Parathyroid adenoma (tissue), 2 donors: ENCODE measurements around the gene SHH.

Experiments used
- H2AFZ ChIP-seq: fragments of 300-600 bp; sonication (generic); one replicate; pipeline ENCODE4 v1.7.0; 2017; ENCODE audit warnings: antibody characterized with exemption, mild to moderate bottlenecking
- H3K27ac ChIP-seq: fragments of 300-600 bp; sonication (generic); one replicate; pipeline ENCODE4 v1.7.0; 2017
- H3K27me3 ChIP-seq: fragments of 300-600 bp; sonication (generic); one replicate; pipeline ENCODE4 v1.7.0; 2017; ENCODE audit warnings: low read length; ENCODE audit not compliant: control insufficient read depth, insufficient read depth
- H3K36me3 ChIP-seq: fragments of 300-600 bp; sonication (generic); one replicate; pipeline ENCODE4 v1.7.0; 2017; ENCODE audit warnings: low read length; ENCODE audit not compliant: control insufficient read depth, insufficient read depth
- H3K4me1 ChIP-seq: fragments of 300-600 bp; sonication (generic); one replicate; pipeline ENCODE4 v1.7.0; 2017; ENCODE audit warnings: control low read depth
- H3K4me2 ChIP-seq: fragments of 300-600 bp; sonication (generic); one replicate; pipeline ENCODE4 v1.7.0; 2017; ENCODE audit warnings: low read length
- H3K4me3 ChIP-seq: fragments of 300-600 bp; sonication (generic); one replicate; pipeline ENCODE4 v1.7.0; 2017; ENCODE audit warnings: low read depth, low read length
- H3K79me2 ChIP-seq: fragments of 300-600 bp; sonication (generic); one replicate; pipeline ENCODE4 v1.7.0; 2017; ENCODE audit warnings: control low read depth
- H3K9ac ChIP-seq: fragments of 300-600 bp; sonication (generic); one replicate; pipeline ENCODE4 v1.7.0; 2017; ENCODE audit warnings: mild to moderate bottlenecking
- H3K9me3 ChIP-seq: fragments of 300-600 bp; sonication (generic); one replicate; pipeline ENCODE4 v1.7.0; 2017; ENCODE audit warnings: low read length; ENCODE audit not compliant: control insufficient read depth
- CTCF ChIP-seq: fragments of 300-600 bp; sonication (generic); IDR thresholded peaks from one replicate; pipeline ENCODE4 v1.7.0; 2017; ENCODE audit warnings: antibody characterized with exemption, mild to moderate bottlenecking
- donor health status: primary hyperparathyroidism.

Gene SHH

GRCh38 chr7:155787171-155787851 lies 25.0 kb downstream of the SHH start:
- H3K9me3 ChIP-seq, result no peaks in the 10 kb centered on the region
- H3K4me1 ChIP-seq, result no peaks in the 10 kb centered on the region
- no peak for TF ChIP-seq CTCF
- H3K27me3 ChIP-seq, result no peaks in the 10 kb centered on the region
- no peak overlapping the region for H3K4me3 ChIP-seq
- no peak overlapping the region for H3K9ac ChIP-seq
- no peak overlapping the region for H2AFZ ChIP-seq
- H3K79me2 ChIP-seq, result no peaks in the 10 kb centered on the region
- peak overlapping the region; percentile 62 for H3K4me2 ChIP-seq
- no peak overlapping the region for H3K27ac ChIP-seq
- no peaks in the 10 kb centered on the region for H3K36me3 ChIP-seq

GRCh38 chr7:155786491-155786890 lies 25.8 kb downstream of the SHH start:
- Histone ChIP-seq H2AFZ (no peak overlapping the region), H3K4me2 (no peak overlapping the region)
- no peak for TF ChIP-seq CTCF

GRCh38 chr7:155785536-155785935 lies 26.7 kb downstream of the SHH start:
- Histone ChIP-seq H3K4me1 (no peaks in the 10 kb centered on the region), H3K4me3 (no peak overlapping the region), H3K79me2 (no peaks in the 10 kb centered on the region), H3K4me2 (no peak overlapping the region), H3K27ac (no peak overlapping the region), H3K9ac (no peak overlapping the region), H3K9me3 (no peaks in the 10 kb centered on the region), H3K27me3 (no peaks in the 10 kb centered on the region), H3K36me3 (no peaks in the 10 kb centered on the region), H2AFZ (no peak overlapping the region)
- TF ChIP-seq CTCF, result no peak

More at GRCh38 chr7:155786491-155786890, 25.8 kb downstream of the SHH start:
- Histone ChIP-seq H3K79me2 (no peaks in the 10 kb centered on the region), H3K4me1 (no peaks in the 10 kb centered on the region), H3K9me3 (no peaks in the 10 kb centered on the region), H3K27ac (no peak overlapping the region), H3K9ac (no peak overlapping the region), H3K27me3 (no peaks in the 10 kb centered on the region), H3K4me3 (no peak overlapping the region), H3K36me3 (no peaks in the 10 kb centered on the region)

- no peak overlapping the region for H3K4me3 ChIP-seq
- no peaks in the 10 kb centered on the region for H3K79me2 ChIP-seq
- no peak overlapping the region for H2AFZ ChIP-seq
- no peak overlapping the region for H3K9ac ChIP-seq
- H3K4me1 ChIP-seq, result no peaks in the 10 kb centered on the region
- H3K27me3 ChIP-seq, result no peaks in the 10 kb centered on the region
- no peak overlapping the region for H3K4me2 ChIP-seq
- no peak overlapping the region for H3K27ac ChIP-seq
- no peaks in the 10 kb centered on the region for H3K36me3 ChIP-seq
- TF ChIP-seq CTCF, result no peak
- no peaks in the 10 kb centered on the region for H3K9me3 ChIP-seq
Measured at GRCh38 chr7:155782466-155782865, 29.8 kb downstream of the SHH start.

GRCh38 chr7:155781433-155781832 lies 30.8 kb downstream of the SHH start:
- Histone ChIP-seq H3K27ac (no peak overlapping the region), H3K9me3 (no peaks in the 10 kb centered on the region), H3K36me3 (no peaks in the 10 kb centered on the region), H3K4me1 (no peaks in the 10 kb centered on the region), H3K4me2 (no peak overlapping the region), H2AFZ (no peak overlapping the region), H3K4me3 (no peak overlapping the region), H3K9ac (no peak overlapping the region), H3K27me3 (no peaks in the 10 kb centered on the region), H3K79me2 (no peaks in the 10 kb centered on the region)
- TF ChIP-seq CTCF, result no peak
